Renal pelvis (tissue), 4 donors: ENCODE results near the gene RUFY3. TPM values are rescaled to one million over a fixed set of nuclear protein-coding genes. Genes with fewer than 3 reads are reported as not detected.
"Not testable (repeated sequence)": the region's sequence is repeated elsewhere in the genome, so short reads cannot be mapped to it uniquely, and the experiment has no call there.

Experiments
- DNase-seq: peaks from one replicate; pipeline ENCODE4 v3.0.0-alpha.2; 2013
- polyA plus RNA-seq, 3 donors: library from polyadenylated mRNA; unstranded; fragments of 120-200 nt; gene quantifications; one replicate each; pipeline ENCODE4 v1.2.1, GENCODE V29; 2013; ENCODE audit not compliant: insufficient read length in 3 of 3

RUFY3 gene
- polyA plus RNA-seq, 3 donors: 93.1 to 186 (median 178) TPM

- DNase-seq: peak; percentile 67
Observed at GRCh38 chr4:70838666-70839588, 117.2 kb downstream of the RUFY3 start.

GRCh38 chr4:70839589-70840093, 117.9 kb downstream of the RUFY3 start, which contains the start of gene GRSF1:
Gene GRSF1, minus strand, starts transcription at chr4:70839890. Its CDS starts 63 bp downstream, at chr4:70839827.
- DNase-seq: peak; percentile 88

GRCh38 chr4:70840137-70840536, 118.4 kb downstream of the RUFY3 start:
- not testable (repeated sequence) for DNase-seq

DNA sequence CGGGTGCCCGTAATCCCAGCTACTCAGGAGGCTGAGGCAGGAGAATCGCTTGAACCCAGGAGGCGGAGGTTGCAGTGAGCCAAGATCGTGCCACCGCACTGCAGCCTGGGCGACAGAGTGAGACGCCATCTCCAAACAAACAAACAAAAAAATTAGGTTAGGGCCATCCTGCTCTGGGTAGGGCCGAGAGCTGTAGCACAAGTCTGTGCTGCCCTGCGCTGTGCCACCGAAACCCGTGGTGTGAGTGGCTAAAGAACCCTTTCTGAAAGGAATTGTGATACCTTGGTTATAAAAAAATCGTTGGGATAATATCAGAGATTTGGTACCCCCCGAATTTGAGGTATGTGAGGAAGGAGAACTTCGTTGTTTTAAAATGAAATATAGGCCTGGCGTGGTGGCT, 118.9 kb downstream of the RUFY3 start:
- not testable (repeated sequence) for DNase-seq

DNA sequence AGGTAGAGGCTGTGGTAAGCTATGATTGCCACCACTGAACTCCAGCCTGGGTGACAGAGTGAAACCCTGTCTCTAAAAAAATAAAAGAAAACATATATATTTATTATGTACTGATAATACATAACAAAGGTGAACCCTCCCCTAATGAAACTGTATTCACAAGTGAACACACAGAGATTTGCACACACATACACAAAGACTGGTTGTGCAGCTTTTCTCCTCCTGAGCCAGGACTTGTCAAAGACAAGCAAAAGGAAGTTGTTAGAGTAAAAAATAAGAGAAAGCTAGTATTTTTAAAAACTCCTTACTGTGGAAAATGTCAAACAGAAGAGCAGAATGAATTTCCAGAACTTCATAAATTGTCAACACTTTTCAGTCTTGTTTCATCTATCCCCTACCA, 119.4 kb downstream of the RUFY3 start:
- DNase-seq: no peak

DNA sequence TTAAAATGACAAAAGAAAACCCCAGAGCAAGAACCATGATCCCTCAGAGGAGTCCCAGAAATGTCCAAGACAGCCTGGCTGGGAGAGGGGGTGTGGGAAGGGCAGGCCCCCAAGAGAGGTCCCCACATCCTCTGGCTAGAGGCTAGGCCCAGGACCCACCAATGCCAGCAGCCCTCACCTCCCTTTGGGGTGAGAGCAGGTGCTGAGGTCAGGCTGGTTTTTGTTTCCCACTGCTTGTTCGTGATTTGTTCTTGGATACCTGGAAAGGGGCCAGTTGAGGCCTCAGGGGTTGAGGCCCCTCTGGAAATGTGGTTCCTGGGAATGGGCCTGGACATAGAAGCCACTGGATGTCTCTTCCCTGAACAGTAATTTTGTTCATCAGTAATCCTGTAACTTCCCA, 120.2 kb downstream of the RUFY3 start:
- no peak for DNase-seq

GRCh38 chr4:70842761-70843435, 121.1 kb downstream of the RUFY3 start:
- DNase-seq: no peak

- DNase-seq: no peak
Observed at GRCh38 chr4:70844180-70844579, 122.4 kb downstream of the RUFY3 start.

GRCh38 chr4:70849291-70849690, 127.5 kb downstream of the RUFY3 start:
- DNase-seq: no peak

DNA sequence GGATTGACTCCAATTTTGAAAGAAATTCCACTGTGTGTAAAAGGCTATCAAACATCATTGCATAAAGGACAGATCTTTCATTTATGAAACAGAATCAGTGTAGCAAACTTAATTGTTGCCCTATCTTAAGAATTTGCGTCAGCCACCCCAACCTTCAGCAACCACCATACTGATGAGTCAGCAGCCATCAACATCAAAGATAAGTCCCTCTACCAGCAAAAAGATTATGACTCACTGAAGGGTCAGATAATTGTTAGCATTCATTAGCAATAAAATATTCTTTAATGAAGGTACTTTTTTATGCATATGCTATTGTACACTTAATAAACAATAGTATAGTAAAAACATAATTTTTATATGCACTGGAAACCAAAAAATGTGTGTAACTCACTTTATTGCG, 133.7 kb downstream of the RUFY3 start:
- no peak for DNase-seq

Other genes starting within 250 kb of the RUFY3 start
- under 1 TPM in 2 of 3 donors, not detected in 1; 0.09 to 0.13 TPM for gene MUC7, start 249.8 kb upstream of the RUFY3 start, polyA plus RNA-seq
- not detected for gene AMTN, start 203.4 kb upstream of the RUFY3 start, polyA plus RNA-seq
- 1 to 10 TPM; 1.0 to 1.8 (median 1.6) TPM for gene AMBN, start 129.7 kb upstream of the RUFY3 start, polyA plus RNA-seq
- 1 to 10 TPM; 4.4 to 7.2 (median 5.2) TPM for gene ENAM, start 93.2 kb upstream of the RUFY3 start, polyA plus RNA-seq
- gene JCHAIN, start 55.5 kb upstream of the RUFY3 start, polyA plus RNA-seq: 1 to 10 TPM in 1 of 3 donors, under 1 TPM in 2; 0.31 to 1.1 (median 0.64) TPM
- 10 to 100 TPM; 42.2 to 49.4 (median 48.2) TPM for gene UTP3, start 33.4 kb upstream of the RUFY3 start, polyA plus RNA-seq
- gene GRSF1, start 117.9 kb downstream of the RUFY3 start, polyA plus RNA-seq: 100 to 1,000 TPM; 116 to 127 (median 117) TPM
- gene MOB1B, start 180.4 kb downstream of the RUFY3 start, polyA plus RNA-seq: 10 to 100 TPM; 30.0 to 48.0 (median 45.3) TPM